ENCODE results near the gene MVB12B.

DNA sequence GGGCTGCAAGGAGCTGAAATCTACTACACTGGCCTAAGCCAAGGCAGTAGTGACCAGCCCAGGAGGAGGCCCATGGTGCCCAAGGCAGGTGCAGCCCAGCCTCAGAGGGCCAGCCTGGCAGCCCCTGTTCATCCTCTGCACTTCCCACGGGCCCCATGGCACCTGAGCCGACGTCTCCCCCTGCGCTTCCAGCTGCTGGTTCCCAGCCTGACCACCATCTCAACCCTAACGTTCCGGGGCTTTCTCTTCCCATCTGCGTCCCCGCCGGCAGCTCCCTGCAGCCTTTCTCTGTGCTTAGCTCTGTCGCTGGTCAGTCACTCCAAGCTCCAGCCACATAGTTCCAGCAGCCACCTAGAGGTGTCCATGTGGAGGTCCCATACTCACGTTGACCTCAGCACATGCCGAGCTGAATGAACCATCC, 181.6 kb downstream of the MVB12B start:
- TF ChIP-seq, protein P1, sequence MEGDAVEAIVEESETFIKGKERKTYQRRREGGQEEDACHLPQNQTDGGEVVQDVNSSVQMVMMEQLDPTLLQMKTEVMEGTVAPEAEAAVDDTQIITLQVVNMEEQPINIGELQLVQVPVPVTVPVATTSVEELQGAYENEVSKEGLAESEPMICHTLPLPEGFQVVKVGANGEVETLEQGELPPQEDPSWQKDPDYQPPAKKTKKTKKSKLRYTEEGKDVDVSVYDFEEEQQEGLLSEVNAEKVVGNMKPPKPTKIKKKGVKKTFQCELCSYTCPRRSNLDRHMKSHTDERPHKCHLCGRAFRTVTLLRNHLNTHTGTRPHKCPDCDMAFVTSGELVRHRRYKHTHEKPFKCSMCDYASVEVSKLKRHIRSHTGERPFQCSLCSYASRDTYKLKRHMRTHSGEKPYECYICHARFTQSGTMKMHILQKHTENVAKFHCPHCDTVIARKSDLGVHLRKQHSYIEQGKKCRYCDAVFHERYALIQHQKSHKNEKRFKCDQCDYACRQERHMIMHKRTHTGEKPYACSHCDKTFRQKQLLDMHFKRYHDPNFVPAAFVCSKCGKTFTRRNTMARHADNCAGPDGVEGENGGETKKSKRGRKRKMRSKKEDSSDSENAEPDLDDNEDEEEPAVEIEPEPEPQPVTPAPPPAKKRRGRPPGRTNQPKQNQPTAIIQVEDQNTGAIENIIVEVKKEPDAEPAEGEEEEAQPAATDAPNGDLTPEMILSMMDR (IDR thresholded peaks at IDR 0.05): no peak
- no peak for TF ChIP-seq POLR2A (IDR thresholded peaks at IDR 0.05)

Measured in testis (tissue), 2 donors.